Inflammatory macrophage (primary cell): Measurements from ENCODE around the gene SORCS2.
"Not testable (repeated sequence)": the region's sequence is repeated elsewhere in the genome, so short reads cannot be mapped to it uniquely, and the experiment has no call there.

Source experiments
- DNase-seq, 2 donors: peaks; one replicate each; pipeline ENCODE4 v3.0.0-alpha.2; 2020 to 2022

Gene SORCS2

DNA sequence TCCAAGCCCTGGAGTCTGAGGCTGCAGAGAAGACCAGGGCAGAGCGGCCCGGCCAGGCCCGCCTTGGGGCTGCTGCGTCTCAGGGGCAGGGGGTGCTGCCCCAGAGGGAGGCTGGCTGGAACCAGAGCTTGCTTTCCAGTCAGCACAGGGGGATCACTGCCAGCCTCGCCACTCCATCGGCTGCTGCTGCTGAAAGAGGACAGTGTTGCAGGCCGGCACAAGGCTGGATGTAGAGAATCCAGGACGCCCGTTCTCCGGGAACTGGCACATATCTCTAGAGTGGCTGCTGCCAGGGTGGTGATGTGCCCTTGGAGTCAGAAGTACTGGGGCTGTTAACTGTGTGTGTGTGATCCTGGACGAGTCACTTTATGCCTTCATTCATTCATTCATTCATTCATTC lies 31.9 kb upstream of the SORCS2 start:
- no peak for DNase-seq

DNA sequence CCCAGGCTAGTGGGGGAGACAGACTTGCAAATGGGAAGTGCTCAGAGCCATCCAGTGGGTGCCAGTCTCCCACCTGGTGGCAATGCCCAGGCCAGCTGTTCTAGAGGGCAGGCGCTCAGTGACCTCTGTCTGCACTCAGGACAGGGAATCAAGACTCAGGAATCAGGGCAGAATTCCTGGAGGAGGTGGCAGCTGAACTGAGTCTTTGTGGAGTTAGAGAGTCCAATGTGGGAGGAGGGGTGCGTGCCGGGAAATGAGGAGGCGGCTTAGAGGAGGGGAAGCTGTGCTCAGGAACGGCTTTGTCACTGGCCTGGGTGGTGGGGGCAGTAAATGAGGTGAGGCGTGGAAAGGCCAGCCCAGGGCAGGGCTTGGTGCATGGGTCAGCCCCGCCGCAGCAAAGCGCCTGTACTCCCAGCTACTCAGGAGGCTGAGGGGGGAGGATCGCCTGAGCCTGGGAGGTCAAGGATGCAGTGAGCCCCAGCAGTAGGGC lies 31.3 kb upstream of the SORCS2 start:
- no peak for DNase-seq

DNA sequence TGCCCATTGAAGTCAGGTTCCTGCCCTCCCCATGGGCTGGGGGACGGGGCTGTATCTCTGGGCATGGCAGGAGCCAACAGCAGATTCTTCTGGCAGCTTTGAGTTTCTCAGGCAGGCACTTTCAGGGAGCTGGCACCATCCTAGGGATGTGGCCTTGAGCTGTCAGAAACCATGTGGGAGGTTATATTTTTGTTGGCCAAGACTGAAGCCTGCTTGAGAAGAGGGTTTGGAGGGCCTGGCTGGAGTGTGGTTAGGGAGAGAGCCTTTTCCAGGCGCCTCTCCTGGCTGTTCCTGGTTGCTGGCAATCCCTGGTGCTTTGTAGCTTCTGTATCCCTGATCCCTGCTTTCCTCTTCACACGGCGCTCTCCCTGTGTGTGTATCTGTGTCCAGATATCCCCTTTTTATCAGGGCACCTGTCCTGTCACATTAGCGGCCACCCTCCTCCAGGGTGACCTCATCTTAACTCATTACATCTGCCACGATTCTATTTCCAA lies 30.6 kb upstream of the SORCS2 start:
- no peak for DNase-seq

DNA sequence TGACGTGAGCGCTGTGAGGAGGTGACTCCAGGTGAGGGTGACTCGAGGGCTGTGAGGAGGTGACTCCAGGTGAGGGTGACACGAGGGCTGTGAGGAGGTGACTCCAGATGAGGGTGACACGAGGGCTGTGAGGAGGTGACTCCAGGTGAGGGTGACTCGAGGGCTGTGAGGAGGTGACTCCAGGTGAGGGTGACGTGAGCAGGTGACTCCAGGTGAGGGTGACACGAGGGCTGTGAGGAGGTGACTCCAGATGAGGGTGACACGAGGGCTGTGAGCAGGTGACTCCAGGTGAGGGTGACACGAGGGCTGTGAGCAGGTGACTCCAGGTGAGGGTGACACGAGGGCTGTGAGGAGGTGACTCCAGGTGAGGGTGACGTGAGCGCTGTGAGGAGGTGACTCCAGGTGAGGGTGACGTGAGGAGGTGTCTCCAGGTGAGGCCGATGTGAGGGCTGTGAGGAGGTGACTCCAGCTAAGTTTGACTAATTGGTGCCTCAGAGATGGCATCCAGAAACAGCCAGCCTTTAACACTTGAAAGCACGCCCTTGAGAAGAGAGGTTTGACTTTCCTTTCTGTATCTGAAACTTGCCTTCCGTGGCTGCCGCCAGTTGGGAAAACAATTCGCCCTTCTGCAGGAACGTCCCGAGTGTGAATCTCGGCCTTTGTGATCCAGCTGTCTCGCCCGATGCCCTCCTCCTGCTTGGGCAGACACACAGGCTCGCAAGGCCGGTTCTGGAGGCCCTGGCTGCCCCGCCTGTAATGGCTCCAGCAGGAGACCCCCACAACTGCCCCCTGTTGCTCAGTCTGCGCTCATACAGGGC lies 27.1 kb upstream of the SORCS2 start:
- not testable (repeated sequence) for DNase-seq

DNA sequence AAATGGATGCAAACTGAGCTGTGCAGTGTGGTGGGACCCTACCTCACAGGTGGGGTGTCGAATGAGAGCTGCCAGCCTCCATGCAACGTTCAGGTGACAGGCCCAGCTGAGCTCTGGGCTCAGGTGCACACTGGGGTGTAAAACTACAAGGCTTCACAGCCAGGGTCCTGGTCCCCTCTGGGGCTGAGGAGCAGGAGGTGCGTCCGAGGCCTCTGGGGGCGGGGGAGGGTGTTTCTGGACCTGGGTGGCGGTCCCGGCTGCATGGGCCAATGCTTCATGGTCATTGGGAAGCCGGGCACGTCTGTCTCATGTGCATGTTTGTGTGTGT lies 26.5 kb upstream of the SORCS2 start:
- no peak for DNase-seq

DNA sequence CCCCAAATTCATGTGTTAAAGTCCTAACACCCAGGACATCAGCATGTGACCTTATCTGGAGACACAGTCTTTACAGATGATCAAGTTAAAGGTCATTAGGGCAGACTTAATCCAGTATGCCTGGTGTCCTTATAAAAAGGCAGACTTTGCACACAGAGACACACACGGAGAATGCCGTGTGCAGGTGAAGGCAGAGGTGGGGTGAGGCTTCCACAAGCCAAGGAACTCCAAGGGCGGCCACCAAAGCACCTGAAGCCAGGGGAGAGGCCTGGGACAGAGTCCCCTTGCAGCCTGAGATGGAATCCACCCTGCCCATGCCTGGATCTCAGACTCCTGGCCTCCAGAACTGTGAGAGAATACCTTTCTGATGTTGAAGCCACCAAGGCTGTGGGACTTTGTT lies 26.1 kb upstream of the SORCS2 start:
- DNase-seq, result no peak

DNA sequence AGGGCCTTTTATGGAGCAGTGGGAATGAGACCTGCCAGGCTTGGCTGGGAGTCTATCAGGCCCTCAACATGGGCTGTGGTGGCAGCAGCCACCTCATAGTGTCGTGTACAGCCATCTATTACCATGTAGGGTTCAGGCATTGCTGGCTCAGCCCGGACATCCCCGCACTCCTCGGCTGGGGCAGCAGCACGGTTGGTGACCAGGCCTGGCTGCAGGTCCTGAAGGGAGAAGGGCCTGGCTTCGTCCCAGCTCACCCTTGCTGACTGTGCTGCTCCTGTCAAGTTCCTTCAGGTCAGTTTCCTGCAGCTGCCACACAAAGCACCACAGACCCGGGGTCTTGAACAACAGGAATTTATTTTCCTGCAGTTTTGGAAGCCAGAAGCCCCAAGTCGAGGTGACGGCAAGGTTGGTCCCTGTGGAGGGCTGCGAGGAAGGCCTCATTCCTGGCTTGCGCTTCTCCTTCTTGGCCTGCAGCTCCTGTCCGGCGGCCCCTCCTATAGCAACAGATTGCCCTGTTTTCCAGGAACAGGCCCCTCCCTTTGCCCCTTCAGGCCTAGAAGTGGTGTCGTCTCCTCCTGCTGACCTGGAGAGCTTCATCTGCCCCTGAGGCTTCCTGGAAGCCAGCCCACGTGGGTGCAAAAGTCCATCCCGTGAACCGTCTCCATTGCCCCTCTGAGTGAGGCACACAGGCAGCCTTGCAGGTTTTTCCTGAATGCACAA lies 25.2 kb upstream of the SORCS2 start:
- DNase-seq, result no peak

DNA sequence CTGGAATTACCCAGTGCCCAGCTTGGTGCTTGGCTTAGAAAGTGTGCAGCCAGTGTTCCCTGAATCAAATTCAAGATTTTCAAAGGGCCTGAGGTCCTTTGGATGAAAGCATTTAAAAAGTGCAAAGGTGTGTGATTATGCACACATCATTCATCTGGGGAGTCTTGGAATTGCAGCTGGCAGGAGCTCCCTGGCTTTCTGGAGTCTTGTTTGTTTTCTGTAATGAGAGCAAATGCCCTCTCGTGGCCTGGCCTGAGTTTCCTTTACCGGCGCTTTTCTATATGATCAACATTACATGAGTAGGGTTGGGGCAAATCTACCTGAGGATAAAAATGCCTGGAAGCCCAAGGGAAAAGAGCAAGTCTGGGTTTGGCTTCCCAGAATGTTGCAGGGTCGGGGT lies 24.6 kb upstream of the SORCS2 start:
- no peak for DNase-seq

DNA sequence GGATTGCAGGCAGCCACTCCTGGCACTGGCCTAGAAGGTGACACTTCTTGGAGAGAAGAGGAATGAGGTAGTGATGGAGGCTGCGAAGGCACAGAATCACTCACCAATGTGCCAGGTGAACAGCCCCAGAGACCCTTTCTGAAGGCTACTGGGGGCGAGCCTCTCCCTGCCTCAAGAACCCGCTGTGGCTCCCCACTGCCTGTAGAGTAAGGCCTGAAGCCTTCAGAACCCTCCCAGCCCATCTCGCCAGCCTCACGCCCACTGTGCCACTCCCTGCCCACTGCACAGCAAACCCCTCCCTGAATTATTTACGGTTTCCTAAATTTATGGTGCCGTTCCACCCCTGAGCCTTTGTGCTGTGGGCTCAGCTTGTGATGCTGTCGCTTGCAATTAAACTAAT lies 24.2 kb upstream of the SORCS2 start:
- DNase-seq, result no peak

DNA sequence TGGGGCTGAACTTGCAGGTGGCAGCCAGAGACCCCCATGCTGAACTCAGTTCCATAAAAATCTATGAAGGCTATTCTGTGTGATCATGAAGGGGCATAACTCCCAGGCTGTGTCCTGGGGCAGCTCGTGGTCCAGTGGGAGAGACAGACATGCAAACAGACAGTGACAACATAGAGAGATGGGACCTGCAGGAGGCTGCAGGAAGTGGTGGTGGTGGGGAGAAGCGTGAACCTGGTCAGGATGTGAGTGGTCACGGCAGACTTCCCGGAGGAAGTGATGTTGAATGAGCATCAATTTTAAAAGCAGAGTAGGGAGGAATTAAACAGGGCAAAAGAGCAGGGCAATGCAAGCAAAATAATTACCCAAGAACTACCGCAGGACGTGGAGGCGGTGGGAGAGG lies 23.2 kb upstream of the SORCS2 start:
- DNase-seq, result no peak

DNA sequence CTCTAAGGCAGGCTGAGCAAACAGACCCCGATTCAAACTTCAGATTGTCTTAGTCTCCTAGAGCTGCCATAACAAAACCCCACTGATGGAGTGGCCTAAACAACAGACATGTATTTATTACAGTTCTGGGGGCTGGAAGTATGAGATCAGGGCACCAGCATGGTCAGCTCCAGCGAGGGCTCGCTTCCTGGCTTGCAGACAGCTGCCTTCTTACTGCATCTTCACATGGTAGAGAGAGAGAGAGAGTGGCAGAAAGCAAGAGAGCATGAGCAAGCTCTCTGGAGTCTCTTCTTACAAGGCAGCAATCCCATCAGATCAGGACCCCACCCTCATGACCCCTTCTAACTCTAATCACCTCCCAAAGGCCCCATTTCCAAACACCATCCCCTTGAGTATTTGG lies 22.3 kb upstream of the SORCS2 start:
- DNase-seq, result no peak

DNA sequence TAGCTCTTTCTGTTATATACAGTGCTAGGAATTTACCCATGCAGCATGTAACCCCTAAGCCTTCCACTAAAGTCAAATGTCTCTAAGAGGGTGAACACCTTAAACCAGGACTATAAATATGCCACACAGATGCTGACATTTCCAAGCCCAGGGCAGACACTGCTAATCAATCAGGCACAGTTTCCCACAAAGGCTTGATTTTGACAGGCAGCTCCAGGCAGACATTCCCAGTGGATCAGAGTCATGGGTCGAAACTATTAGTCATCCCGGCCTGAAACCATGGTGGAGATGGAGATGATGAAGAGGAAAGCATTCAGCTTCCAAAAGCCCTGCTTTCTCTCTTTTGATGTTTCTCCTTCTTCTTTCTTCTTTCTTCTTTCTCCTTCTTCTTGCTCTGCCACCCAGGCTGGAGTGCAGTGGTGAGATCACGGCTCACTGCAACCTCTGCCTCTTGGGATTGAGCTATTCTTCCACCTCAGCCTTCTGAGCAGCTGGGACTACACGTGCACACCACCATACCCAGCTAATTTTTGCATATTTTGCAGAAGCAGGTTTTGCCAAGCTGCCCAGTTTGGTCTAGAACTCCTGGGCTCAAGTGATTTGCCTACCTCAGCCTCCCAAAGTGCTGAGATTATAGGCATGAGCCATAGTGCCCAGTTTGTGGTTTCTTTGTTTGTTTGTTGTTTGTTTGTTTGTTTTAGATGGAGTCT lies 21.0 kb upstream of the SORCS2 start:
- no peak for DNase-seq

DNA sequence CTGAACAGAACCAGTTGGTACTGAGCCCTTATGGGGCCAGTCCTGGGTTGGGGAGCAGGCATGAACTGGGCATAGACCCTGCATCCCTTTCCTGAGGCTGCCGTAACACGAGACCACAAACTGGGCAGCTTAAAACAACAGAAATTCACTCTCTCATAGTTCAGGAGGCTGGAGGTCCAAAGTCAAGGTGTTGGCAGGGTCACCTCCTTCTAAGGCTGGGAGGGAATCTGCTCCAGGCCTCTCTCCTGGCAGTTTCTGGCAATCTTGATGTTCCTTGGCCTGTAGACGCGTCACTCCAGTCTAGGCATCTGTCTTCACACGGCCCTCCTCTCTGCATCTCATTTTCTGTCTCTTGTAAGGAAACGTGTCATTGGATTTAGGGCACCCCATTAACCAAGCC lies 19.8 kb upstream of the SORCS2 start:
- no peak for DNase-seq

DNA sequence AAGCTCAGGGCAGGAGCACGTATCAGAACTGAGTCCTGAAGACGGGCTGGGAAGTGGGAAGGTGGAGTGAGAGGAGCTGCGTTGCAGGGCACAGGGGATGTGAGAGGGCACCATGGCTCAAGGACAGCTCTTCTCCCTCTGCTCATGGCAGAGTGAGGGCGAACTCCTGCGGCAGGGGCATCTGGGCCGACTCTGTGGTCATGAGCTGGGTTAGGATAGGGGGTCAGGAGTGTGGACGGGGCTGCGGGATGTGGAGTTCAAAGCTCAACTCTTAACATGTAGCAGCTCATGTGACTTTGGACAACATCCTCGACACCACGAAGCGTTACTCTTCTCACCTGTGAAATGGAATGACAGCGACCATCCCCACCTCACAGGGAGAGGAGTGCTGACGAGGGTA lies 19.4 kb upstream of the SORCS2 start:
- no peak for DNase-seq

DNA sequence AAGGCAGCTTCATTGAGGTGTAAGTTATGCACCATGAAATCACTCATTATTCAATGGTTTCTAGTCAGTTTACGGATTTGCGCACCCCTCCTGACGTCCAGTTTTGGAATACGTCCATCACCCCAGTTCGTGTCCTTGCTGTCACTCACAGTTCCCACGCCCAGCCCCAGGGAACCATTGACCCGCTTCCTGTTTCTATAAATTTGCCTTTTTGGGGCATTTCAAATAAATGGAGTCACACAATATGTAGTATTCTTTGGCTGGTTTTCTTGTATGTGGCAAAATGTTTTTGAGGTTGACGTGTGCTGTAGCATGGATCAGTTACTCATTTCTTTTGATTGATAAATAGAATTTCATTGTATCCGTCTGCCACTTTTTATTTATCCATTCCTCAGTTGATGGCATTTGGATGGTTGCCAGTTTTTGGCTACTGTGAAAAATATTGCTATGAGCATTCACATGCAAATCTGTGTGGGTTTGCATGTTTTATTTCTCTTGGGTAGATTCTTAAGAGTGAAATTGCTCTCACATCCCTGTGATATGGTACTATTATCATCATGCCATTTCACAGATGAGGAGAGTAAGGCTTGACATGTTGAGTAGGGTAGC lies 18.4 kb upstream of the SORCS2 start:
- no peak for DNase-seq

DNA sequence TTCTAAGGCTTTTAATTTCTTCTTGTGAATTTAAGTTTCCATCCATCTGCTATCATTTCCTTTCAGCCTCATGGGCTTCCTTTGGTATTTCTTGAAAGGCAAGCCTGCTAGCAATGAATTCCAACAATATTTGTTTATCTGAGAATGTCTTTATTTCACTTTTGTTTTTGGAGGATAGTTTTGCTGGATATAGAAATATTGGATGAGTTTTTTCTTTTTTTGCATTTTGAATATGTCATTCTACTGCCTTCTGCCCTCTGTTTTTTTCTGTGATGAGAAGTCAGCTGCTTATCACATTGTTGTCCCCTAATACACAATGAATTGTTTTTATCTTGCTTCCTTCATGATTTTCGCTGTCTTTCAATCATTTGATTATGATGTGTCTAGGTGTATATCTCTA lies 13.2 kb upstream of the SORCS2 start:
- no peak for DNase-seq

DNA sequence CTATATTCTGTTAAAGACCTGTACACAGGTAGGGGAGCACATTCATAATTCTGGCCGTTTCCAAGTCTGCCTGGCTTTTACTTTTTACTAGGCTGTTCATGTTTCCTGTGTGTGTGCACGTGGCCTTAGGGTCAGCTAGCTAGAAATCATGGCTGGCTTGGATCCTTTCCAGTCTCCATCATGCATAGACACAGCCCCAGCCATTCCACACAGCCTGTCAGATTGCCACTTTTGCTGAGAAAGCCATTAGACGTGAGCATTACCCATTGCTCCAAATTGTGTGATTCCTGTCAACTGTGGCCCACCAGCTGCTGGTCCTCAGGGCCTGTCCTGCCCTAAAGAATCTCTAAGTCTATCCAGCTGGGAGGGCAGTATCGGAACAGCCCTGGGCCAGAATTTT lies 11.4 kb upstream of the SORCS2 start:
- DNase-seq, result no peak

DNA sequence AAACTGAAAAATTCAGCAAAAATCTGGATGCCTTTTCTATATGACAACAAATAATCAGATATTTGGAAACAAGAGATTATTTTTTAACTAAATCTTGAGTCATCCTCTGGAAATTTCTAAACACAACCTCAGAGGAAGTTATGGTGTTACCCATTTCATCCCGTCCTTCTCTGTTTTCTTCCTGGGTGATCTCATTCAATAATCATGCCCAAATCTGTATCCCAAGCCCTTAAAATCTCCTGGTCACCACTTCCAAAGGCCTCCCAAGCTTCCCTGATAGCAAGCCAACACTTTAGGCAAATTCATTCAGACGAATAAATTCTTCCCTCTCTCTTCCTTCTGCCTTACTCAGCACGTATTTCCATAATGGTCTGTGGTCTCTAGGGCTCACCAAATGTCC lies 9.7 kb upstream of the SORCS2 start:
- no peak for DNase-seq

DNA sequence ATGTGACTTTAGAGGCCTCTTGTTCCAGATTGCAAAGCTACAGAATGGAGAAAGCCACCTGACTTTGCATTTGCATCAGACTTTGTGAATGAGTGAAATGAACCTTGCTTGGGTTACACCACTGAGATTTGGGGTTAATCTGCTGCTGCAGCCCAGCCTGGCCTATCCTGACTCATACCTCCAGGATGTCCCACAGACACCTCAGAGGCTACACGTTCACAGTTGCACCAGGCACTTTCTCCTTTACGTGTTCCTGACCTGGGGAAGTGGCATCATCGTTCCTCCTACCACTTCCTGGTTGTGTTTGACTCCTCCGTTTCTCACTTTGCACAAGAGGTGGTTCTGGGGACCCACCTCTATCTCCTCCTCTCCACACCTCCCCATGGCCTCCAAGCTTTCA lies 9.2 kb upstream of the SORCS2 start:
- no peak for DNase-seq

DNA sequence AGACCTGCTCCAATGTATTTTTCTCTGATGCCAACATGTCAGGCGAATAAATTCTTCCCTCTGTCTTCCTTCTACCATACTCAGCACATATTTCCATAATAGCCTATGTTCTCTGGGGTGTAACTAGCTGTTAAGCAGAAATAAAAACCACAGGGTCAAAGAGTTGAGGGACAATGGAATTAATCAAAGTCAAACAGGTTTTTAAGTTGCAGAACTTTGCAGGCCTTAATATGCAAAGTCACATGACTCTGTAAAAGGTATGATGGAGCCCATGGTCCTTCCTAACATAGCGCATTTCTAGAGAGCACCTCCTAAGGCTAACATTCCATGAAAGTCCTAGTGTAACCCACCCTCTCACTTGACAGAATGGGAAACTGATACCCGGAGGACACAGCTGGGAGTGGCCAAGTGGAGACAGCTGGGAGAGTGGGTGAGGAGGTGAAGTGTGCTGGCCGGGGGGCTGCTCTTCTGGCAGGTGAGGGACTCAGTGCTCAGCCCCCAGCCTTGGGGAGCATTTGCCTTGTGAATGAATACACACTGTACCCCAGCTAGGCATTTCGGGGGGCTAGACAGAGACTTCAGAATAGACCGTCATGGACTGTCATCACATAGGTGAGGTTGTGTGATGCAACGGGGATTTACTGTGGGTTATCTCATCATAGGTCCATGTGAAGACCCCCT lies 8.4 kb upstream of the SORCS2 start:
- DNase-seq, result no peak

DNA sequence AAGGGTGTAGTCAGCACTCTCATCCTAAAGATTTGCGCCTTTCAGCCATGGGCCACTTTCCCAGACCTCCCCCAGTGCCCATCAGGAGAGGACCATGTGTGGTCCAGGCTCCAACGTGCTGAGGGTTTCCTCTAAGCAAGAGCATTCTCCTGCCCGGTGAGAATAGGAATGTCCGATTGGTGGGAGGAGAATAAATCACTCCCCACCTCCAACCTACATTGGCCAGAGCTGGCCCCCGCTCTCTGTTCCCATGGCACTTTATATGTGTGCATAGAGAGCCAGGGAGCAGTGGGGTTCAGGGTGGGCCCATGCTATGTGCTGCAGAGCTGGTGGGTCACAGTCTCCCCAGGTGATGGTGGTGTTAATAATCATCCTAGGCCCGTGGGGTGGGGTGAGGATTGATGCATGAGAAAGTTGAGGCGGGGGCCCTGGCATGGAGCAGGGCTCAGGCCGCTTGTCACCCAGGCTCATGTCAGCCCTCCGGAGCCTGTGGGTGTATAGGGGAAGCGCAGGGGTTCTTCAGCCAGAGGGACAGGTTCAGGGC lies 6.8 kb upstream of the SORCS2 start:
- DNase-seq, result no peak

DNA sequence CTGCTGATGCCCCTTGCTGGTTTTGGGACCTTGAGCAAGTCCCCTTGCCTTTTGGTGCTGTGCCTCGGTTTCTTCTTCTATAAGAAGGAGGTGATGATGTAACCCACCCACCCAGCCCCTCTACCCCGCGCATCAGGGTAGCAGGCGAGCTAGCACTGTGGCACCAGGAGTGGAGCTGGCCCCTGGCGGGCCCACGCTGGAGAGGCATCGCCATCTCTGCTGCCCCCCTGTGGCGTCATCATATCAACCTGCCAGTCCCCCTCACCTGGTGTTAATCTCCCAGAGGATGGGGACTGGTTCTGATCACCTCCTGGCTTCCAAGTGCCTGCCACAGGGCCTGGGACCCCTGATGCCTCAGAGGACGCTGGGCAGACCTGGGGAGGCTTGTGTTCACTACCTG lies 6.3 kb upstream of the SORCS2 start:
- DNase-seq, result no peak
